Neural cell (in vitro differentiated cells): ENCODE measurements around the gene CCDC82. TPM values are rescaled to one million over a fixed set of nuclear protein-coding genes. Genes with fewer than 3 reads are reported as not detected.

Source experiments
- H2AFZ ChIP-seq: fragments of 200-600, 300-800 bp; sonication (generic), shearing (Covaris generic); 2 replicates; pipeline ENCODE4 v1.6.0; 2014; ENCODE audit warnings: low read depth, mild to moderate bottlenecking, antibody characterized with exemption, low read length, moderate library complexity
- H3F3A ChIP-seq: fragments of 200-600 bp; shearing (Covaris generic); 2 replicates; pipeline ENCODE4 v1.6.1; 2016; ENCODE audit warnings: mild to moderate bottlenecking, moderate library complexity, mixed read lengths, antibody characterized with exemption, low read length; ENCODE audit not compliant: insufficient read depth, poor library complexity, severe bottlenecking
- H3K27ac ChIP-seq: fragments of 200-600, 300-800 bp; sonication (generic), shearing (Covaris generic); 2 replicates; pipeline ENCODE4 v1.5.1; 2014; ENCODE audit warnings: mild to moderate bottlenecking, low read length, moderate library complexity
- H3K27me3 ChIP-seq: fragments of 300-800, 200-600 bp; sonication (generic), shearing (Covaris generic); 2 replicates; pipeline ENCODE4 v1.6.0; 2014; ENCODE audit warnings: mild to moderate bottlenecking, low read depth, low read length, moderate library complexity; ENCODE audit not compliant: insufficient read depth
- H3K36me3 ChIP-seq: fragments of 300-800, 200-600 bp; sonication (generic), shearing (Covaris generic); 2 replicates; pipeline ENCODE4 v1.5.1; 2014; ENCODE audit warnings: mild to moderate bottlenecking, antibody characterized with exemption, low read length, moderate library complexity; ENCODE audit not compliant: insufficient read depth
- H3K4me2 ChIP-seq: fragments of 300-800, 200-600 bp; sonication (generic), shearing (Covaris generic); 2 replicates; pipeline ENCODE4 v1.6.0; 2014; ENCODE audit warnings: mild to moderate bottlenecking, low read length
- H3K4me3 ChIP-seq: fragments of 300-800, 200-600 bp; sonication (generic), shearing (Covaris generic); 2 replicates; pipeline ENCODE4 v1.5.1; 2014; ENCODE audit warnings: mild to moderate bottlenecking, low read length, moderate library complexity
- H3K79me2 ChIP-seq: fragments of 200-600 bp; shearing (Covaris generic); replicated peaks from 2 replicates; pipeline ENCODE4 v1.6.0; 2014; ENCODE audit warnings: mild to moderate bottlenecking, low read length, moderate library complexity; ENCODE audit not compliant: insufficient read depth
- H3K9ac ChIP-seq: fragments of 300-800, 200-600 bp; sonication (generic), shearing (Covaris generic); 2 replicates; pipeline ENCODE4 v1.6.1; 2016; ENCODE audit warnings: mild to moderate bottlenecking, low read length, mixed read lengths
- H3K9me2 ChIP-seq: fragments of 200-600 bp; shearing (Covaris generic); 2 replicates; pipeline ENCODE4 v1.6.1; 2016; ENCODE audit warnings: mild to moderate bottlenecking, low read length, mixed read lengths; ENCODE audit not compliant: insufficient read depth
- H3K9me3 ChIP-seq: fragments of 200-600, 300-800 bp; sonication (generic), shearing (Covaris generic); 2 replicates; pipeline ENCODE4 v1.6.1; 2016; ENCODE audit warnings: mild to moderate bottlenecking, mixed run types, low read length, moderate library complexity, mixed read lengths
- H4K20me1 ChIP-seq: fragments of 200-600 bp; shearing (Covaris generic); 2 replicates; pipeline ENCODE4 v1.6.1; 2016; ENCODE audit warnings: mild to moderate bottlenecking, mixed run types; ENCODE audit not compliant: insufficient read depth
- CTCF ChIP-seq: fragments of 450-650 bp; IDR thresholded peaks from 2 replicates; pipeline ENCODE4 v1.5.1; 2014; ENCODE audit warnings: antibody characterized with exemption, mild to moderate bottlenecking, moderate library complexity; ENCODE audit not compliant: poor library complexity, severe bottlenecking
- EP300 ChIP-seq: fragments of 450-650 bp; conservative IDR thresholded peaks from 2 replicates; pipeline ENCODE4 v1.6.1; 2014; ENCODE audit warnings: antibody characterized with exemption, mild to moderate bottlenecking, moderate library complexity; ENCODE audit not compliant: poor library complexity, severe bottlenecking
- EZH2 ChIP-seq: fragments of 200-600, 300-800 bp; shearing (Covaris generic), sonication (generic); IDR thresholded peaks from 2 replicates; pipeline ENCODE4 v1.6.1; 2014; ENCODE audit warnings: antibody characterized with exemption, low read length, borderline replicate concordance, mild to moderate bottlenecking; ENCODE audit not compliant: insufficient read depth, poor library complexity, severe bottlenecking
- MXI1 ChIP-seq: fragments of 450-650 bp; conservative IDR thresholded peaks from 2 replicates; pipeline ENCODE4 v1.6.1; 2014; ENCODE audit warnings: antibody characterized with exemption, mild to moderate bottlenecking; ENCODE audit not compliant: poor library complexity, severe bottlenecking
- POLR2AphosphoS5 ChIP-seq: IDR thresholded peaks from 2 replicates; pipeline ENCODE4 v1.6.1; 2012
- RAD21 ChIP-seq: fragments of 450-650 bp; conservative IDR thresholded peaks from 2 replicates; pipeline ENCODE4 v1.6.1; 2014; ENCODE audit warnings: antibody characterized with exemption, mild to moderate bottlenecking, moderate library complexity
- REST ChIP-seq: IDR thresholded peaks from 2 replicates; pipeline ENCODE4 v1.6.1; 2012; ENCODE audit warnings: borderline replicate concordance
- SMC3 ChIP-seq: fragments of 450-650 bp; conservative IDR thresholded peaks from 2 replicates; pipeline ENCODE4 v1.6.1; 2014; ENCODE audit warnings: antibody characterized with exemption, mild to moderate bottlenecking, moderate library complexity; ENCODE audit not compliant: poor library complexity
- TAF1 ChIP-seq: IDR thresholded peaks from 2 replicates; pipeline ENCODE4 v1.6.1; 2012; ENCODE audit warnings: low read depth
- polyA plus RNA-seq: library from polyadenylated mRNA; depleted of rRNA; stranded (reverse); fragments of >200 nt; gene quantifications from 2 replicates; pipeline ENCODE4 v1.2.3, GENCODE V29; 2014

CCDC82 gene
- polyA plus RNA-seq, 1 donor from 2014 or later: 238 TPM

- Histone ChIP-seq H3K79me2 (no peaks in the 10 kb centered on the region), H3K27ac (no peak overlapping the region), H2AFZ (no peak overlapping the region), H4K20me1 (no peaks in the 10 kb centered on the region), H3K27me3 (no peaks in the 10 kb centered on the region), H3K4me3 (no peak overlapping the region), H3F3A (no peaks in the 10 kb centered on the region), H3K36me3 (no peaks in the 10 kb centered on the region), H3K9me2 (no peaks in the 10 kb centered on the region), H3K9ac (no peak overlapping the region), H3K4me2 (no peak overlapping the region), H3K9me3 (no peaks in the 10 kb centered on the region)
- TF ChIP-seq RAD21 (no peak), TAF1 (no peak), REST (no peak), MXI1 (no peak), EZH2 (no peak), EP300 (no peak), SMC3 (no peak), POLR2AphosphoS5 (no peak), CTCF (no peak)
Observed at GRCh38 chr11:96332126-96332771, 57.5 kb downstream of the CCDC82 start.

- no peaks in the 10 kb centered on the region for H3K9me2 ChIP-seq
- H3K27me3 ChIP-seq: no peaks in the 10 kb centered on the region
- H3K79me2 ChIP-seq: no peaks in the 10 kb centered on the region
- H3F3A ChIP-seq: no peaks in the 10 kb centered on the region
- H3K4me2 ChIP-seq: no peak overlapping the region
- TF ChIP-seq EP300 (no peak), MXI1 (no peak), TAF1 (no peak), RAD21 (no peak), REST (no peak), CTCF (no peak), POLR2AphosphoS5 (no peak)
- no peaks in the 10 kb centered on the region for H3K9me3 ChIP-seq
- H3K9ac ChIP-seq: no peak overlapping the region
- no peak overlapping the region for H3K27ac ChIP-seq
- no peaks in the 10 kb centered on the region for H4K20me1 ChIP-seq
- no peak overlapping the region for H3K4me3 ChIP-seq
- H3K36me3 ChIP-seq: no peaks in the 10 kb centered on the region
- no peak overlapping the region for H2AFZ ChIP-seq
Observed at GRCh38 chr11:96331699-96332116, 58.0 kb downstream of the CCDC82 start.
